Transverse colon (tissue), 4 donors: ENCODE measurements around the gene CKAP5. TPM values are rescaled to one million over a fixed set of nuclear protein-coding genes. Genes with fewer than 3 reads are reported as not detected.

Experiments
- DNase-seq: peaks from one replicate; pipeline ENCODE4 v3.0.0-alpha.2; 2019
- H3K27ac ChIP-seq, 4 donors: fragments of 200-600 bp; sonication (generic); 2 replicates each; pipeline ENCODE4 v1.5.1; 2016 to 2018; ENCODE audit warnings: inconsistent platforms in 4 of 4
- H3K27me3 ChIP-seq: fragments of 200-600 bp; sonication (generic); 2 replicates; pipeline ENCODE4 v1.5.1; 2017; ENCODE audit warnings: inconsistent platforms
- H3K36me3 ChIP-seq, 4 donors: fragments of 200-600 bp; sonication (generic); 2 replicates each; pipeline ENCODE4 v1.5.1; 2017 to 2019; ENCODE audit warnings: inconsistent platforms in 4 of 4
- H3K4me1 ChIP-seq, 4 donors: fragments of 200-600 bp; sonication (generic); 2 replicates each; pipeline ENCODE4 v1.5.1; 2017 to 2020; ENCODE audit warnings: inconsistent platforms in 4 of 4
- H3K4me3 ChIP-seq, 4 donors: fragments of 200-600 bp; sonication (generic); 1 replicate in 1 of 4; 2 replicates in 3 of 4; pipeline versions ENCODE4 v1.5.1 to v1.6.1; 2017 to 2019; ENCODE audit warnings: inconsistent platforms in 4 of 4
- H3K9me3 ChIP-seq, 2 donors: fragments of 200-600 bp; sonication (generic); 2 replicates each; pipeline ENCODE4 v1.5.1; 2017 to 2019; ENCODE audit warnings: inconsistent platforms in 2 of 2
- EP300 ChIP-seq: sonication (generic); formaldehyde crosslinking; IDR thresholded peaks from one replicate; pipeline ENCODE4 v1.6.1; 2017; ENCODE audit warnings: antibody characterized with exemption, low read depth
- POLR2A ChIP-seq: fragments of 450-650 bp; IDR thresholded peaks from one replicate; pipeline ENCODE4 v1.6.1; 2016; ENCODE audit warnings: antibody characterized with exemption, mild to moderate bottlenecking, moderate library complexity
- POLR2AphosphoS5 ChIP-seq, 3 donors: sonication (generic); formaldehyde crosslinking; IDR thresholded peaks; one replicate each; pipeline ENCODE4 v1.6.1; 2016; ENCODE audit warnings: antibody characterized with exemption in 3 of 3
- WGBS, 2 donors: methylation state at CpG; one replicate each; pipeline ENCODE4 v1.1.5; 2018; ENCODE audit warnings: low coverage in 1 of 2; 5-methylcytosine and 5-hydroxymethylcytosine counted together
- in situ Hi-C, 4 donors: fragments of 200-750 bp; cut with MboI; loops; one replicate each; pipeline versions ENCODE4 v1.15.0 to v1.15.1; 2017; ENCODE audit warnings: low sequenced_read_pairs in 3 of 4, low pct_ligation_motif_present in 1 of 4, low pct_unique_long_range_greater_than_20kb in 1 of 4
- intact Hi-C: fragments of 100-400 bp; cut with DNase I; formaldehyde crosslinking; loops from one replicate; pipeline ENCODE4 v1.15.1; 2023; ENCODE audit warnings: low total_unique reads
- total RNA-seq, 4 donors: library from RNA; depleted of rRNA; stranded (reverse); fragments of >200 nt; gene quantifications; one replicate each; pipeline ENCODE4 v1.1.0, GENCODE V29; 2016
- TF ChIP-seq, protein P1 (sequence below), 5 experiments: fragments of 200-600 bp in 3 of 5; fragments of 450-650 bp in 2 of 5; sonication (generic) in 3 of 5; IDR thresholded peaks; 1 replicate in 2 of 5; 2 replicates in 3 of 5; pipeline ENCODE4 v1.5.1; 2016 to 2017; ENCODE audit warnings: antibody characterized with exemption in 5 of 5, inconsistent platforms in 3 of 5, mild to moderate bottlenecking in 2 of 5, moderate library complexity in 1 of 5

The CKAP5 gene
- total RNA-seq, 4 donors from 2014 or later = 9.7 to 32.2 (median 28.1) TPM

DNA sequence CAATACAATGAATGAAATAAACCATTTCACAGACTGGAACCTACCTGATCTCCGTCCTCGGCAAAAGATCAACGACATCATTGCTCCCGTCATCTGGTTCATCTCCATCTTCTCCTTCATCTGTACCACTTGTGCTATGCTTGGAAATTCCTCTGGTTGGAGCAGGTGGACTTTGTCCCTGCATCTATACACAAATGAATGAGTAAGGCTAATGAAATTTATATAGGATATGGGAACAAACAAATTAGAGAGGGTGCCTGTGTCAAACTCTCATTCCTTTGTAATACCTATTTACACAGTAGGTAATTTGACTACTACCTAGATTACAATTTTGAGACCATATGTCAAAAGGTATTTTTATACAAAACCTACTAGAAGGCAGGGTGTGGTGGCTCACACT, 67.7 kb downstream of the CKAP5 start:
- in situ Hi-C loops (no loop called here), intact Hi-C loops (no loop called here)
- Histone ChIP-seq H3K4me1 (no peaks in the 10 kb centered on the region), H3K27ac (no peak overlapping the region), H3K4me3 (no peak overlapping the region), H3K9me3 (no peaks in the 10 kb centered on the region), H3K36me3 (peaks cover 0 to 61% (median 28%) of the 10 kb centered on the region in 4 donors), H3K27me3 (no peaks in the 10 kb centered on the region)
- no peak for TF ChIP-seq POLR2A
- TF ChIP-seq POLR2AphosphoS5 (IDR thresholded peaks at IDR 0.05) = no peak
- TF ChIP-seq, protein P1, sequence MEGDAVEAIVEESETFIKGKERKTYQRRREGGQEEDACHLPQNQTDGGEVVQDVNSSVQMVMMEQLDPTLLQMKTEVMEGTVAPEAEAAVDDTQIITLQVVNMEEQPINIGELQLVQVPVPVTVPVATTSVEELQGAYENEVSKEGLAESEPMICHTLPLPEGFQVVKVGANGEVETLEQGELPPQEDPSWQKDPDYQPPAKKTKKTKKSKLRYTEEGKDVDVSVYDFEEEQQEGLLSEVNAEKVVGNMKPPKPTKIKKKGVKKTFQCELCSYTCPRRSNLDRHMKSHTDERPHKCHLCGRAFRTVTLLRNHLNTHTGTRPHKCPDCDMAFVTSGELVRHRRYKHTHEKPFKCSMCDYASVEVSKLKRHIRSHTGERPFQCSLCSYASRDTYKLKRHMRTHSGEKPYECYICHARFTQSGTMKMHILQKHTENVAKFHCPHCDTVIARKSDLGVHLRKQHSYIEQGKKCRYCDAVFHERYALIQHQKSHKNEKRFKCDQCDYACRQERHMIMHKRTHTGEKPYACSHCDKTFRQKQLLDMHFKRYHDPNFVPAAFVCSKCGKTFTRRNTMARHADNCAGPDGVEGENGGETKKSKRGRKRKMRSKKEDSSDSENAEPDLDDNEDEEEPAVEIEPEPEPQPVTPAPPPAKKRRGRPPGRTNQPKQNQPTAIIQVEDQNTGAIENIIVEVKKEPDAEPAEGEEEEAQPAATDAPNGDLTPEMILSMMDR (IDR thresholded peaks at IDR 0.05) = no peak
- no peak for TF ChIP-seq EP300
- WGBS, 2 donors = 96 to 97% methylated on average over 4 of the region's 4 CpGs
- no peak for DNase-seq

DNA sequence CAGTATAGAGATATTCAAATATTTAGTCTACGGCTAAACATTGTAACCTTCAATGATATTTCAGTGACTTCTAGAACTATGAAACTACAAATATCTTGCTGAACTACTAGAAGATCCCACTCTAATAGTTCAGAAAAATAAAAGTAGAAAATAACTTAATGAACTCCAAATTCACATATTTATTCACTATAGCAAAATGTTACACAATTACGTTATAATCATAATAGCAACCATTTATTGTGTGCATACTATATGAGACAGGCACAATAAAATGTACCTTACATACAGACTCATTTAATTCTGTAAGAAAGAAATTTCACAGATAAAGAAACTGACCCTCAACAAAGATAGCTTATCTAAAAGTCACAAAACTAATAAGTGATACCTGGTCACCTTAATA, 69.2 kb downstream of the CKAP5 start:
- peaks cover 0 to 54% (median 28%) of the 10 kb centered on the region in 4 donors for H3K36me3 ChIP-seq

DNA sequence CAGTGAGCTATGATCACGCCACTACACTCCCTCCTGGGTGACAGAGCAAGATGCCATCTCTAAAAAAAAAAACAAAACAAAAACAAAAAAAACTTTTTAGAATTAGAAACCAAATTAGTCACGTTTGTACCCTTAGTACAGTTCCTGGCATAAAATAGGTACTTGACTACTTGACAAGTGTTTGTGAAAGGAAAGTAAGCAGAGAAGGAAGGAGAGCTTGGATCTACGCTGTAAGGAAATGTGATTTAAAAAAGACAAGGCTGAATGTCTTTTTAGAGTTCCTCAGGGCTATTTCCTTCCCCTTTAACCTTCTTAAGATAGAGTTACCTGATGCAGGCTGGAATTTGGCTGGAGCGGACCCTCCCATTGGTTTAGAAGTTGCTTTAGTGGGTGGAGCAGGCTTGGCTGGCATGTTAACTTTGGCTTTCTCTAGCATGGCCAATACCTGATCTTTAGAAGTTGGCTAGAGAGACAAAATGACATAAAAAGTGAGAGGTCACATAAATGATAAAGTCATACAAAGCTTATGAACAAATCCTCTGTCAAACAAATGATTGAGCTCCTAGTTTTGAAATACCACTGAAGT, 76.4 kb downstream of the CKAP5 start:
- Histone ChIP-seq H3K9me3 (no peaks in the 10 kb centered on the region), H3K36me3 (peaks cover 0 to 61% (median 29%) of the 10 kb centered on the region in 4 donors), H3K4me1 (no peaks in the 10 kb centered on the region), H3K27ac (no peak overlapping the region), H3K27me3 (no peaks in the 10 kb centered on the region), H3K4me3 (no peak overlapping the region)
- TF ChIP-seq EP300 (no peak), POLR2AphosphoS5 (IDR thresholded peaks at IDR 0.05) (no peak), POLR2A (no peak)
- TF ChIP-seq, protein P1 (IDR thresholded peaks at IDR 0.05) = no peak
- intact Hi-C loops = no loop called here
- in situ Hi-C loops = no loop called here
- WGBS, 2 donors = 92 to 94% methylated on average over 4 of the region's 4 CpGs
- no peak for DNase-seq

More for the DNA sequence above, 69.2 kb downstream of the CKAP5 start:
- in situ Hi-C loops = no loop called here
- Histone ChIP-seq H3K27me3 (no peaks in the 10 kb centered on the region), H3K27ac (no peak overlapping the region), H3K9me3 (no peaks in the 10 kb centered on the region), H3K4me3 (no peak overlapping the region), H3K4me1 (no peaks in the 10 kb centered on the region)
- TF ChIP-seq, protein P1 (IDR thresholded peaks at IDR 0.05) = no peak
- TF ChIP-seq POLR2AphosphoS5 (IDR thresholded peaks at IDR 0.05) (no peak), EP300 (no peak), POLR2A (no peak)
- WGBS, 2 donors = 96 to 100% methylated on average over 2 of the region's 2 CpGs
- intact Hi-C loops = no loop called here
- no peak for DNase-seq

DNA sequence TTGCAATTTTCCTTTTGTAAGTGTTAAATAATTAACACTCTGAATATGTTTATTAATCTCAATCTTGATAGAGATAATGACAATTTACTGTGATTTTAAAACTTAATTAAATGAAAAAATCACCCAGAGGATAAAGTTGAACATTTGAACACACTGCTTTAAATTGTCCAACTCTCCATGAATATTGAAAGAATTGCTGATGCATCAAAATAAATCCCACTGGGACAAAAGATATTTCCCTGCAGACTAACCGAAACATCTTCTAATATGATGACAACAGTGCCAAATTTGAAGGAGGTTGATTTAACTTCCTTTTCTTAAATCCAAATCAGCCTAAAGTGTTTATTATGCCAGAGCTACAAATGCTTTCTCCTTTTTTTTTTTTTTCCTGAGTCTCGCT, 79.4 kb downstream of the CKAP5 start:
- Histone ChIP-seq H3K4me1 (no peaks in the 10 kb centered on the region), H3K9me3 (no peaks in the 10 kb centered on the region), H3K4me3 (no peak overlapping the region), H3K36me3 (peaks cover 0 to 68% (median 32%) of the 10 kb centered on the region in 4 donors), H3K27ac (no peak overlapping the region), H3K27me3 (no peaks in the 10 kb centered on the region)
- intact Hi-C loops = no loop called here
- 96 to 100% methylated on average over 2 of the region's 2 CpGs for WGBS, 2 donors
- in situ Hi-C loops = no loop called here
- no peak for DNase-seq
- TF ChIP-seq EP300 (no peak), POLR2AphosphoS5 (IDR thresholded peaks at IDR 0.05) (no peak), POLR2A (no peak)
- TF ChIP-seq, protein P1 (IDR thresholded peaks at IDR 0.05) = no peak
